Panc1 (cell line): Measurements from ENCODE around the gene NANOGP8. TPM values are rescaled to one million over a fixed set of nuclear protein-coding genes. Genes with fewer than 3 reads are reported as not detected.
"Not testable (repeated sequence)": the region's sequence is repeated elsewhere in the genome, so short reads cannot be mapped to it uniquely, and the experiment has no call there.

Experiments
- ATAC-seq: fragments of 200-7000 bp; cut with Tn5 transposase; 2 replicates; pipeline ENCODE4 v1.9.1; 2020; ENCODE audit warnings: mild to moderate bottlenecking, moderate library complexity
- Bru-seq: library from RNA; stranded (reverse); fragments of 400-500 nt; gene quantifications from one replicate; lab custom pipeline; 2021; lab: Mats Ljungman, UMichigan
- BruChase-seq, 2 experiments: library from RNA; stranded (reverse); fragments of 400-500 nt; gene quantifications; one replicate each; lab custom pipeline; 2021; lab: Mats Ljungman, UMichigan
- BruUV-seq: library from RNA; stranded (reverse); fragments of 400-500 nt; replicated peaks from 2 replicates; lab custom pipeline; 2021; lab: Mats Ljungman, UMichigan
- CTCF ChIA-PET: fragments of 300-600 bp; sonication (Branson Sonifier 250); formaldehyde crosslinking; loops from one replicate; lab custom pipeline; 2022; ENCODE audit warnings: antibody characterized with exemption; lab: Charles Lee
- POLR2A ChIA-PET: fragments of 300-600 bp; sonication (Branson Sonifier 250); formaldehyde crosslinking; loops from one replicate; lab custom pipeline; 2022; ENCODE audit warnings: antibody characterized with exemption; lab: Charles Lee
- DNase-seq: peaks from one replicate; pipeline ENCODE4 v3.0.0-alpha.2; 2010; ENCODE audit warnings: low read depth, low spot score
- H3K27ac ChIP-seq: 2 replicates; pipeline ENCODE4 v1.5.1; 2011; ENCODE audit warnings: mild to moderate bottlenecking, low read length, inconsistent platforms
- H3K27me3 ChIP-seq: fragments of 200-500 bp; sonication (Bioruptor generic); 2 replicates; pipeline ENCODE4 v1.6.0; 2014; ENCODE audit warnings: low read length, inconsistent platforms; ENCODE audit not compliant: control insufficient read depth, insufficient read depth
- H3K36me3 ChIP-seq: fragments of 200-500 bp; sonication (Bioruptor generic); 2 replicates; pipeline ENCODE4 v1.5.1; 2014; ENCODE audit warnings: inconsistent platforms, mild to moderate bottlenecking, low read length, moderate library complexity; ENCODE audit not compliant: control insufficient read depth, insufficient read depth
- H3K4me1 ChIP-seq: 2 replicates; pipeline ENCODE4 v1.5.1; 2011; ENCODE audit warnings: inconsistent platforms, mild to moderate bottlenecking, low read length, moderate library complexity; ENCODE audit not compliant: control insufficient read depth, insufficient read depth
- H3K4me3 ChIP-seq, 2 experiments: 2 replicates each; pipeline ENCODE4 v1.5.1; 2011 to 2012; ENCODE audit warnings: low read depth in 2 of 2, low read length in 2 of 2, mild to moderate bottlenecking in 2 of 2, inconsistent platforms in 1 of 2, moderate library complexity in 1 of 2
- H3K9me3 ChIP-seq: fragments of 200-500 bp; sonication (Bioruptor generic); 2 replicates; pipeline ENCODE4 v1.5.1; 2014; ENCODE audit warnings: low read depth, mild to moderate bottlenecking, inconsistent platforms, low read length, moderate library complexity; ENCODE audit not compliant: control insufficient read depth, insufficient read depth
- SIN3A ChIP-seq: IDR thresholded peaks from 2 replicates; pipeline ENCODE4 v1.6.1; 2012; ENCODE audit warnings: low read depth, mild to moderate bottlenecking, low read length, moderate library complexity, borderline replicate concordance; ENCODE audit not compliant: insufficient read depth
- TCF7L2 ChIP-seq: IDR thresholded peaks from 2 replicates; pipeline ENCODE4 v1.6.1; 2011; ENCODE audit warnings: mild to moderate bottlenecking, low read depth, low read length, inconsistent platforms
- in situ Hi-C: cut with HindIII; loops from 2 replicates; pipeline ENCODE4 v1.10.0; 2016; ENCODE audit warnings: low sequenced_read_pairs, low pct_unique_long_range_greater_than_20kb
- intact Hi-C: fragments of 100-400 bp; cut with micrococcal nuclease; formaldehyde crosslinking; loops from one replicate; pipeline ENCODE4 v1.10.0; 2022; ENCODE audit not compliant: unreplicated experiment
- long read RNA-seq: library from polyadenylated mRNA; unstranded; transcript quantifications from one replicate; pipeline ENCODE4 v2.0.0, GENCODE V29; 2021; ENCODE audit not compliant: unreplicated experiment
- polyA plus RNA-seq: library from polyadenylated mRNA; unstranded; fragments of >200 nt; gene quantifications from one replicate; pipeline ENCODE4 v1.2.1, GENCODE V29; 2012; ENCODE audit warnings: missing spikeins; ENCODE audit not compliant: insufficient read length
- total RNA-seq: library from RNA; stranded (reverse); gene quantifications from one replicate; pipeline ENCODE4 v1.2.1, GENCODE V29; 2021; ENCODE audit not compliant: unreplicated experiment
- TF ChIP-seq, protein P1 (sequence below), 2 experiments: IDR thresholded peaks; 2 replicates each; pipeline ENCODE4 v1.6.1; 2011 to 2012; ENCODE audit warnings: low read depth in 2 of 2, control low read depth in 1 of 2, low read length in 1 of 2, mild to moderate bottlenecking in 1 of 2, moderate library complexity in 1 of 2; ENCODE audit not compliant: insufficient read depth in 1 of 2
- TF ChIP-seq, protein P2 (sequence below): fragments of 450-650 bp; IDR thresholded peaks from 2 replicates; pipeline ENCODE4 v1.5.1; 2017; ENCODE audit warnings: mild to moderate bottlenecking

Gene NANOGP8, protein sequence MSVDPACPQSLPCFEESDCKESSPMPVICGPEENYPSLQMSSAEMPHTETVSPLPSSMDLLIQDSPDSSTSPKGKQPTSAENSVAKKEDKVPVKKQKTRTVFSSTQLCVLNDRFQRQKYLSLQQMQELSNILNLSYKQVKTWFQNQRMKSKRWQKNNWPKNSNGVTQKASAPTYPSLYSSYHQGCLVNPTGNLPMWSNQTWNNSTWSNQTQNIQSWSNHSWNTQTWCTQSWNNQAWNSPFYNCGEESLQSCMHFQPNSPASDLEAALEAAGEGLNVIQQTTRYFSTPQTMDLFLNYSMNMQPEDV
- total RNA-seq (not detected), Bru-seq, nascent RNA (percentile 28 among the genes with signal in this experiment), BruChase-seq, experiment 1, labeled RNA remaining after a 2-hour chase (percentile 36 among the genes with signal in this experiment), BruChase-seq, experiment 2, labeled RNA remaining after a 6-hour chase (percentile 26 among the genes with signal in this experiment)
- polyA plus RNA-seq: not detected
- long read RNA-seq: 0 reads

DNA sequence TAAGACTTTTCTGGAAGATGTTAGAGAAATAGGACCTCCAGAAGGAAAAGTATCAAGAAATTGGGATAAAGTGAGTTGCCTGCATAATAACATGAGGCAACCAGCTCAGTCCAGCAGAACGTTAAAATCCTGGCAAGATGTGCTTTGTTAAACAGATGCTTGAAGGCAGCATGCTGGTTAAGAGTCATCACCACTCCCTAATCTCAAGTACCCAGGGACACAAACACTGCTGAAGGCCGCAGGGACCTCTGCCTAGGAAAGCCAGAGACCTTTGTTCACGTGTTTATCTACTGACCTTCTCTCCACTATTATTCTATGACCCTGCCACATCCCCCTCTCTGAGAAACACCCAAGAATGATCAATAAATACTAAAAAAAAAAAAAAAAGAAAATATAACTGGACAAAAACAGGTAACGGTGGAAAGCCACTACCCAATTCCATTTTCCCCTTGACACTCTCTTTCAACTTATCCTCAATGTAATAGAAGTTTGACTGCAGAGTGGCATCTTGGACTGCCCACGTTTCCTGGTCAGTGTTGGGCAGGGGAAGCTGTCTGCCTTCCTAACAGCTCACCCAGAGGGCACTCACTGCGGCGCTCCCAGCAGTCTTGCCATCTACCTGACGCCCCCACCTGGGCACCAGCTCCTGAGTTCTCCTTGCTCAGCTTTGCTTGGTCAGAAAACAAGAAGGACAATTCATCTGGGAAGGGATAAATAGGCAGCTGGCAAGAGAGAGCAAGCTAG, at the start of gene NANOGP8:
TSS of gene NANOGP8 (minus strand) at position 120 of the 744 bp plus-strand sequence. CDS start 185 bp downstream, outside the sequence.
- H3K27me3 ChIP-seq, H3K4me1 ChIP-seq, H3K4me3 ChIP-seq, intact Hi-C loops, H3K27ac ChIP-seq, H3K9me3 ChIP-seq, H3K36me3 ChIP-seq, in situ Hi-C loops, POLR2A ChIA-PET, BruUV-seq, ATAC-seq, DNase-seq: not testable (repeated sequence)
- CTCF ChIA-PET: interaction anchor here (0.6 kb wide), 1 partner anchor 528 kb away, joined by 6 read pairs; no protein-coding TSS in a partner anchor

DNA sequence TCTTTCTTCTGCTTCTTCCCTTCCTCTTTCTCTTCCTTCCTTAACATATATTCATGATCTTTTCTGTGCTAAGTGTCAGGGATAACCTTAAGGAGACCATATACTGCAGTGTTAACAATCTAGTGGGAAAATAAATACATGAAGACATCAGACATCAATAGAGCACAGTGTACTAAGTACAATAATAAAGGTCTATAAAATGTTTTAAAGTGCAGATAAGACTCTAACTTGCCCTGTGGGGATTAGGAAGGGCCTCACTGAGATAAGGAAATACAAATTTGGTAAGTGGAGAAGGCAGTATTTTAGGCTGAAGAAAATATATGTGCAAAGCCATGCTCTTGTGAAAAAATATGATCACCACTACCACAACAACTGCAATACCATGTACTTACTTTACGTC, 49.2 kb upstream of the NANOGP8 start:
- BruUV-seq: no TSS peak
- H3K4me1 ChIP-seq: no peaks in the 10 kb centered on the region
- H3K9me3 ChIP-seq: no peaks in the 10 kb centered on the region
- no peak for TF ChIP-seq SIN3A
- no peak for TF ChIP-seq TCF7L2
- TF ChIP-seq, protein P1, sequence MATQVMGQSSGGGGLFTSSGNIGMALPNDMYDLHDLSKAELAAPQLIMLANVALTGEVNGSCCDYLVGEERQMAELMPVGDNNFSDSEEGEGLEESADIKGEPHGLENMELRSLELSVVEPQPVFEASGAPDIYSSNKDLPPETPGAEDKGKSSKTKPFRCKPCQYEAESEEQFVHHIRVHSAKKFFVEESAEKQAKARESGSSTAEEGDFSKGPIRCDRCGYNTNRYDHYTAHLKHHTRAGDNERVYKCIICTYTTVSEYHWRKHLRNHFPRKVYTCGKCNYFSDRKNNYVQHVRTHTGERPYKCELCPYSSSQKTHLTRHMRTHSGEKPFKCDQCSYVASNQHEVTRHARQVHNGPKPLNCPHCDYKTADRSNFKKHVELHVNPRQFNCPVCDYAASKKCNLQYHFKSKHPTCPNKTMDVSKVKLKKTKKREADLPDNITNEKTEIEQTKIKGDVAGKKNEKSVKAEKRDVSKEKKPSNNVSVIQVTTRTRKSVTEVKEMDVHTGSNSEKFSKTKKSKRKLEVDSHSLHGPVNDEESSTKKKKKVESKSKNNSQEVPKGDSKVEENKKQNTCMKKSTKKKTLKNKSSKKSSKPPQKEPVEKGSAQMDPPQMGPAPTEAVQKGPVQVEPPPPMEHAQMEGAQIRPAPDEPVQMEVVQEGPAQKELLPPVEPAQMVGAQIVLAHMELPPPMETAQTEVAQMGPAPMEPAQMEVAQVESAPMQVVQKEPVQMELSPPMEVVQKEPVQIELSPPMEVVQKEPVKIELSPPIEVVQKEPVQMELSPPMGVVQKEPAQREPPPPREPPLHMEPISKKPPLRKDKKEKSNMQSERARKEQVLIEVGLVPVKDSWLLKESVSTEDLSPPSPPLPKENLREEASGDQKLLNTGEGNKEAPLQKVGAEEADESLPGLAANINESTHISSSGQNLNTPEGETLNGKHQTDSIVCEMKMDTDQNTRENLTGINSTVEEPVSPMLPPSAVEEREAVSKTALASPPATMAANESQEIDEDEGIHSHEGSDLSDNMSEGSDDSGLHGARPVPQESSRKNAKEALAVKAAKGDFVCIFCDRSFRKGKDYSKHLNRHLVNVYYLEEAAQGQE (IDR thresholded peaks at IDR 0.05; ENCODE audit: insufficient read depth in 1 of 2, low read depth in 2 of 2, low read length in 1 of 2): no peak
- TF ChIP-seq, protein P2, sequence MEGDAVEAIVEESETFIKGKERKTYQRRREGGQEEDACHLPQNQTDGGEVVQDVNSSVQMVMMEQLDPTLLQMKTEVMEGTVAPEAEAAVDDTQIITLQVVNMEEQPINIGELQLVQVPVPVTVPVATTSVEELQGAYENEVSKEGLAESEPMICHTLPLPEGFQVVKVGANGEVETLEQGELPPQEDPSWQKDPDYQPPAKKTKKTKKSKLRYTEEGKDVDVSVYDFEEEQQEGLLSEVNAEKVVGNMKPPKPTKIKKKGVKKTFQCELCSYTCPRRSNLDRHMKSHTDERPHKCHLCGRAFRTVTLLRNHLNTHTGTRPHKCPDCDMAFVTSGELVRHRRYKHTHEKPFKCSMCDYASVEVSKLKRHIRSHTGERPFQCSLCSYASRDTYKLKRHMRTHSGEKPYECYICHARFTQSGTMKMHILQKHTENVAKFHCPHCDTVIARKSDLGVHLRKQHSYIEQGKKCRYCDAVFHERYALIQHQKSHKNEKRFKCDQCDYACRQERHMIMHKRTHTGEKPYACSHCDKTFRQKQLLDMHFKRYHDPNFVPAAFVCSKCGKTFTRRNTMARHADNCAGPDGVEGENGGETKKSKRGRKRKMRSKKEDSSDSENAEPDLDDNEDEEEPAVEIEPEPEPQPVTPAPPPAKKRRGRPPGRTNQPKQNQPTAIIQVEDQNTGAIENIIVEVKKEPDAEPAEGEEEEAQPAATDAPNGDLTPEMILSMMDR: no peak
- no peaks in the 10 kb centered on the region for H3K27me3 ChIP-seq
- in situ Hi-C loops (no loop called here), intact Hi-C loops (no loop called here)
- CTCF ChIA-PET: no interaction called here
- ATAC-seq (no peak), DNase-seq (no peak)
- no peaks in the 10 kb centered on the region for H3K36me3 ChIP-seq
- H3K27ac ChIP-seq: no peak overlapping the region
- H3K4me3 ChIP-seq: no peak overlapping the region
- POLR2A ChIA-PET: no interaction called here
